GM19467 (cell line): ENCODE measurements around the gene CCR4.
"Not testable (repeated sequence)": the region's sequence is repeated elsewhere in the genome, so short reads cannot be mapped to it uniquely, and the experiment has no call there.

Source experiments
- ATAC-seq: cut with Tn5 transposase; IDR thresholded peaks from one replicate; pipeline ENCODE4 v1.9.1; 2021; ENCODE audit warnings: mild to moderate bottlenecking, moderate library complexity; ENCODE audit not compliant: unreplicated experiment

The CCR4 gene

DNA sequence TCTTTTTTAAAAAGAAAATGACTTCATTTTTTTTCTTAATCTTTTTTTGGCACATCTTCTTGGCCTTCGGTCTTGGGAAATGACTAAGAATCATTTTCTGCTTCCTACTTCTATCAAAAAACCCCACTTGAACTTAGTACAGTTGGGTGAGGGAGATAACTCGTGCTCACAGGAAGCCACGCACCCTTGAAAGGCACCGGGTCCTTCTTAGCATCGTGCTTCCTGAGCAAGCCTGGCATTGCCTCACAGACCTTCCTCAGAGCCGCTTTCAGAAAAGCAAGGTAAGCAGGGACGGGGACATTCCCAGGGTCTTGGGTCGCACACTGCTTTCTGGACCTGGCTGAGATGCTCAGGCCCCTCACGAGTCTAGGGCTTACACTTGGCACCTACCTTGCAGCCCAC, at the start of gene CCR4:
Gene CCR4 (plus strand): TSS at position 235 of the 402 bp plus-strand sequence. CDS start 1,779 bp downstream, outside the sequence.
- no peak for ATAC-seq

- peak; percentile 77 for ATAC-seq
These were observed 48.5 kb upstream of the CCR4 start for GRCh38 chr3:32902887-32903371.

DNA sequence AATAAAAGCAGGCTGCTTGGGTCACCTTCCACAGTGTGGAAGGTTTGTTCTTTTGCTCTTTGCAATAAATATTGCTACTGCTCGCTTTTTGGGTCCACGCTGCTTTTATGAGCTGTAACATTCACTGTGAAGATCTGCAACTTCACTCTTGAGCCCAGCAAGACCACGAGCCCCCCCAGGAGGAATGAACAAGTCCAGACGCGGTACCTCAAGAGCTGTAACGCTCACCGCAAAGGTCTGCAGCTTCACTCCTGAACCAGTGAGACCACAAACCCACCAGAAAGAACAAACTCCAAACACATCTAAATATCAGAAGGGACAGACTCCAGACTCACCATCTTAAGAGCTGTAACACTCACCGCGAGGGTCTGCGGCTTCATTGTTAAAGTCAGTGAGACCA, 47.5 kb upstream of the CCR4 start:
- ATAC-seq = no peak

- no peak for ATAC-seq
These were observed 41.4 kb upstream of the CCR4 start for GRCh38 chr3:32909999-32910398.

DNA sequence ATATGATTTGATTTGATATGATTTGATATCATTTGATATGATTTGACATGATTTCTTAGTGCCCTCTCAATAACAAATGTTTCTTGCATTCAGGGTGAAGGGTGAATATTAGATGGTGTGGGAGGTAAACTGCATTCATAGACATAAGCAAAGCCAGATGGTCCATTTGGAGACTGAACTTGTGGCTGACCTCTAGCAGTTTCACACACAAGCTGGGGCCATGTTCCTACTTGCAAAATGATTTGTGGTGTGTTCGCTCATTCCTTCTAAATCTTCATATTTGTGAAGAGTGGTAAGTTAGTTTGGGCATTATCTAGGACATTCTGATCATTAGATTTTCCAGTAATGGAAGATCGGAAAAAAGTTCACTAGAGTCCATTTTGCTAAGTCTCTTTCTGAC, 40.5 kb upstream of the CCR4 start:
- ATAC-seq = no peak

DNA sequence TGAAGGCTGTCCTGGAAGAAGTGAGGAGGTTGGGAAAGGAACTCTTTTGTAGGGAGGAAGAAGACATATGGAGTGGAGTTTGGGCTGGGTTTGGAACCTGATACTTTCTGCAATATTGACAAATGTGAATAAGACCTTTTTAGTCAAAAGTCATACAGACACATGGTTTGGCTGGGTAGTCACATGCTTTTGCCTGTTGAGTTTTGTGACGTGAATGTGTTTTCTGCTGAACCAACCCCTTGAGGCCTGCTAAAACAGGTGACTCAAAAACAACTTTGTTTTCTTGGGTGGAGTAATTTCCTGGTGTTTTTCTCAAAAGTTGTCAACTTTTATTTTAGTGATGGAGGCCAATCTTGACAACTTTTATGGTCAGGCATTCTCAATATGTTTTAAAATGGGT, 39.4 kb upstream of the CCR4 start:
- ATAC-seq = no peak

DNA sequence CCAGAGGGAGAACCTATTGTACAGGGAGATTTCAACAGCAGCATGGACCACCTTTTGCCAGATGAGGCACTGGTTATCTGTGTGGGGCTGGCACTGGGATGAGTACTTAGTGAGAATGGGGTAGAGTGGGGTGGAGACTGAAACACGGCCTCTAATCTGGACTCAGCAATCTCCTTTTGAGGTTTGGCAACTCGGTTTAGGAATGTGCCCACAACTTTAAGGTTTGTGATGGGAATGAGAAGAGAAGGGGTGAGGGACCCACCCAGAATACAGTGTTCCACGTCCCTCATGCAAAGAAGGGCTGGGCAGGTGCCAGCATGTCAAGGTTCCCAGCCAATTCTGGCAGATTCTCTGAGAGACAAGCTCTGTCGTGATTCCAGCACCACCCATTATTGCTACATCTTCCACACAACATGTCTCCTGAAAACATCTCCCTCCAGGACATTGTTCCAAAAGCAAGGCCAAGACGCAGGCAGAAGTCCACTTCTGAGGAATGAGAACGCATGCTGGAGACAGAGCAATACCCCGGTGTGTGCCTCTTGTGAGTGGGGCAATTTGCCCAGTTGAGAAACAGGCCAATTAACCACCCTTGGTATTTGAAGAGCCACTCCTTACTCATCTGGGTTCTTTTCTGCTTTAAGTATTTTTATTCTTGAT, 37.5 kb upstream of the CCR4 start:
- ATAC-seq = no peak

- no peak for ATAC-seq
These were observed 31.5 kb upstream of the CCR4 start for GRCh38 chr3:32919920-32920319.

DNA sequence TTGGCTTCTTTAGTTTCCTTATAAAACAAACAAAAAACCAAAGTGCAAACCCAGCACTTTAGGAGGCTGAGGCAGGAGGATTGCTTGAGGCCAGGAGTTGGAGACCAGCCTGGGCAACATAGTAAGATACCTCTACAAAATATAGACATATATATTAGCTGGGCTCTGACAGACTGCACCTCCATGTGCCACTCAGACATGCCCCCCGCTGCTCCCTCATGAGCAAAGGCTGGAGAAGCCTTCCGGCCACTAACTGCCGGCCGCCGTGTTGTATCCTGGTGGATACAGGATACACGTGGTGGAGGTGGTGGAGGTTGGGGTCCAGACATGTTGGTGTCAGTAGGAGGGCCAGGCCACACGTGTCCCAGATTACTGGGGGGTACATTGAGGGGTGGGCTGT, 29.4 kb upstream of the CCR4 start:
- ATAC-seq = no peak

DNA sequence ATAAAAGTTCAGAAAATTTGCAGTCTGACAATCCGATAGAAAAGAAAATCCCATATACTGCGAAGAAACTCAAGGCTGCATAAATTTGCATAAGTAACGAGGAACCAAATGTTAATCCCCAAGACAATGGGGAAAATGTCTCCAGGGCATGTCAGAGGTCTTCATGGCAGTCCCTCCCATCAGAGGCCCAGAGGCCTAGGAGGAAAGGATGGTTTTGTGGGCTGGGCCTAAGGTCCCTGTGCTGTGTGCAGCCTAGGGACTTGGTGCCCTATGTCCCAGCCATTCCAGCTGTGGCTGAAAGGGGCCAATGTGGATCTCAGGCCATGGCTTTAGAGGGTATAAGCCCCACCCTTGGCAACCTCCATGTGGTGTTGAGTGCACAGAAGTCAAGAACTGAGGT, 21.3 kb upstream of the CCR4 start:
- ATAC-seq = no peak

DNA sequence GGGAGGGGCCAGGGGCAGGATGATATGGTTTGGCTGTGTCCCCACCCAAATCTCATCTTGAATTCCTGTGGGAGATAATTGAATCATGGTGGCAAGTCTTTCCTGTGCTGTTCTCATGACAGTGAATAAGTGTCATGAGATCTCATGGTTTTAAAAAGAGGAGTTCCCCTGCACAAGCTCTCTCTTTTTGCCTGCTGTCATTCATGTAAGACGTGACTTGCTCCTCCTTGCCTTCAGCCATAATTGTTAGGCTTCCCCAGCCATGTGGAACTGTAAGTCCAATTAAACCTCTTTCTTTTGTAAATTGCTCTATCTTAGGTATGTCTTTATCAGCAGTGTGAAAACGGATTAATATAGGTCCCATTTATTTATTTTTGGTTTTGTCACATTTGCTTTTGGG, 20.2 kb upstream of the CCR4 start:
- not testable (repeated sequence) for ATAC-seq

- no peak for ATAC-seq
These were observed 17.2 kb upstream of the CCR4 start for GRCh38 chr3:32934150-32934742.

GRCh38 chr3:32937331-32937730, 14.1 kb upstream of the CCR4 start:
- no peak for ATAC-seq

- not testable (repeated sequence) for ATAC-seq
These were observed 11.7 kb upstream of the CCR4 start for GRCh38 chr3:32939531-32940284.

DNA sequence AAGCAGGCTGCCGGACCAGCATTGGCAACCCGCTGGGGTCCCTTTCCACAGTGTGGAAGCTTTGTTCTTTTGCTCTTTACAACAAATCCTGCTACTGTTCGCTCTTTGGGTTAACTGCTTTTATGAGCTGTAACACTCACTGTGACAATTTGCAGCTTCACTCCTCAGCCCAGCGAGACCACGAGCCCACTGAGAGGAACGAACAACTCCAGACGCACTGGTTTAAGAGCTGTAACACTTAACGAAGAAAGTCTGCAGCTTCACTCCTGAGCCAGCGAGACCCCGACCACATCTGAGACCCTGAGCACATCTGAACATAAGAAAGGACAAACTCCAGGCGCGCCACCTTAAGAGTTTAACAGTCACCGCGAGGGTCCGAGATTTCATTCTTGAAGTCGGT, 10.7 kb upstream of the CCR4 start:
- no peak for ATAC-seq

GRCh38 chr3:32945136-32945535, 6.3 kb upstream of the CCR4 start:
- ATAC-seq = no peak

DNA sequence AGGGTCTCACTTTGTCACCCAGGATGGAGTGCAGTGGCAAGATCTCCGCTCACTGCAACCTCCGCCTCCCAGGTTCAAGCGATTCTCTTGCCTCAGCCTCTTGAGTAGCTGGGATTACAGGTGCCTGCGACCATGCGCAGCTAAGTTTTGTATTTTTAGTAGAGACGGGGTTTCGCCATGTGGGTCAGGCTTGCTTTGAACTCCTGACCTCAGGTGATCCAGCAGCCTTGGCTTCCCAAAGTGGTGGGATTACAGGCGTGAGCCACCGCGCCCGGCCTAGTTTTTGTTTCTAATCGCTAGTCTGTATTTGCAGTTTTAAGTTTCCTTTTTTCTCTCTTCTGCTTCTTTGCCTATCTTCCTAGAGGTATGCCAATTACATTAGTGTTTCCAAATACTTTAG, 5.8 kb upstream of the CCR4 start:
- not testable (repeated sequence) for ATAC-seq

DNA sequence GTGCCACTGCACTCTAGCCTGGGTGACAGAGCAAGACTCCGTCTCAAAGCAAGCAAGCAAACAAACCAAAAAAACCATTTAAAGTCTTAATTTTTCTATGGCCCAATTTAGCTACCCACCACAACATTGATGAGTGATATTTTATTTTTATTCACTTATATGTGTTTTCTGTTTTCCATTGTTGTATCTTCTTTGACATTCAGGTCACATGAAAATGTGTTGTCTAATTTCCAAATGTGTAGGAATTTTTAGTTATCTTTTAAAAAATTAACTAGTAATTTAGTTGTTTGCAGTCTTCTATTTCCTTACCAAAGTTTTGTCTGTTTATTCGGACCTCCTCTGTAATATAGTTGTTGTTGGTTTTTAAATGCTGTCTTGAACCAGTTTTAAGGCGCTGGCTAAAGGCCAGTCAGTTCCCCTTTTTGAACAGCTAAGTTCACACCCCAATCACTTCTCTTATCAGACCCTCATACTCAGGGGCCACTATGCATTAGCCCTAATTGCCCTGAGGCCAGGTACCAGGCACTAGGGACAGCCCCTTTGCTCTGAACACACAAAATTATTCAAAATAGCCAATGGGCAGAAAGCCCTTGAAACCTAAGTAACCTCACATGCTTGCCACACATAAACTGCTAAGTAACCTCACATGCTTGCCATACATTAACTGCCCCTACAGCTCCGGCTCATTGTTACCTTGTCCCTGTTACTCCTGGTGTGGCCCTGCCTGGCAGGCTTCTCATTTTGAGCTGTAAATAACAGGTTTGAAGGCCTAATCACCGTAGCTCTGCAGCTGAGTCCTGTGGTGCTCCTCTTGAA, 4.3 kb upstream of the CCR4 start:
- no peak for ATAC-seq

GRCh38 chr3:32947789-32948238, 3.6 kb upstream of the CCR4 start:
- peak; percentile 78 for ATAC-seq

GRCh38 chr3:32948625-32949445, 2.6 kb upstream of the CCR4 start:
- ATAC-seq = no peak
